ENCODE measurements around the gene EXOC3L4.

GRCh38 chr14:103091883-103092222, 2.7 kb upstream of the EXOC3L4 start:
- TF ChIP-seq POLR2A (IDR thresholded peaks at IDR 0.05; ENCODE audit: low read depth, low read length) (no peak), SPI1 (IDR thresholded peaks at IDR 0.05; ENCODE audit: low read depth, low read length) (no peak), TAF1 (IDR thresholded peaks at IDR 0.05; ENCODE audit: low read depth, low read length) (no peak), POLR2AphosphoS5 (IDR thresholded peaks at IDR 0.05; ENCODE audit: low read depth, low read length) (no peak)
